ENCODE results near the gene CDAN1.

- TF ChIP-seq, protein P1, sequence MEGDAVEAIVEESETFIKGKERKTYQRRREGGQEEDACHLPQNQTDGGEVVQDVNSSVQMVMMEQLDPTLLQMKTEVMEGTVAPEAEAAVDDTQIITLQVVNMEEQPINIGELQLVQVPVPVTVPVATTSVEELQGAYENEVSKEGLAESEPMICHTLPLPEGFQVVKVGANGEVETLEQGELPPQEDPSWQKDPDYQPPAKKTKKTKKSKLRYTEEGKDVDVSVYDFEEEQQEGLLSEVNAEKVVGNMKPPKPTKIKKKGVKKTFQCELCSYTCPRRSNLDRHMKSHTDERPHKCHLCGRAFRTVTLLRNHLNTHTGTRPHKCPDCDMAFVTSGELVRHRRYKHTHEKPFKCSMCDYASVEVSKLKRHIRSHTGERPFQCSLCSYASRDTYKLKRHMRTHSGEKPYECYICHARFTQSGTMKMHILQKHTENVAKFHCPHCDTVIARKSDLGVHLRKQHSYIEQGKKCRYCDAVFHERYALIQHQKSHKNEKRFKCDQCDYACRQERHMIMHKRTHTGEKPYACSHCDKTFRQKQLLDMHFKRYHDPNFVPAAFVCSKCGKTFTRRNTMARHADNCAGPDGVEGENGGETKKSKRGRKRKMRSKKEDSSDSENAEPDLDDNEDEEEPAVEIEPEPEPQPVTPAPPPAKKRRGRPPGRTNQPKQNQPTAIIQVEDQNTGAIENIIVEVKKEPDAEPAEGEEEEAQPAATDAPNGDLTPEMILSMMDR (IDR thresholded peaks at IDR 0.05): no peak
- no peak for TF ChIP-seq POLR2A (IDR thresholded peaks at IDR 0.05)
- no peak for TF ChIP-seq POLR2AphosphoS5 (IDR thresholded peaks at IDR 0.05)
Measured at GRCh38 chr15:42696626-42697025, 40.3 kb downstream of the CDAN1 start.
